ENCODE measurements around the gene TTC39B. TPM values are rescaled to one million over a fixed set of nuclear protein-coding genes. Genes with fewer than 3 reads are reported as not detected.
A peak's percentile ranks its signal among the peaks of the same experiment; 100 is the strongest.

The TTC39B gene
- total RNA-seq, 1 donor from 2014 or later = 4.1 TPM

- no peak for TF ChIP-seq EZH2 (IDR thresholded peaks at IDR 0.05)
- no peak for TF ChIP-seq EZH2phosphoT487 (IDR thresholded peaks at IDR 0.05)
- no peak for TF ChIP-seq CTCF (IDR thresholded peaks at IDR 0.05)
- Histone ChIP-seq H3K4me1 (peaks cover 22% of the 10 kb centered on the region), H3K9ac (no peak overlapping the region), H4K20me1 (ENCODE audit: low read depth) (no peaks in the 10 kb centered on the region), H3K27me3 (no peaks in the 10 kb centered on the region), H2AFZ (replicated peaks) (no peak overlapping the region), H3K9me3 (ENCODE audit: low read depth) (no peaks in the 10 kb centered on the region), H3K4me3 (peak overlapping the region; percentile 4), H3K79me2 (ENCODE audit: low read depth) (no peaks in the 10 kb centered on the region), H3K36me3 (no peaks in the 10 kb centered on the region), H3K4me2 (peak overlapping the region; percentile 55), H3K27ac (peak overlapping the region; percentile 0), H3F3A (ENCODE audit: low read depth) (peaks cover 22% of the 10 kb centered on the region)
- Mint-ChIP-seq H3K9me3 (no peaks in the 10 kb centered on the region), H3K4me3 (no peak overlapping the region), H3K27ac (no peak overlapping the region), H3K4me1 (peaks cover 13% of the 10 kb centered on the region), H3K36me3 (no peaks in the 10 kb centered on the region), H3K27me3 (ENCODE audit: insufficient read depth, low read depth) (no peaks in the 10 kb centered on the region)
- peak; percentile 35 for DNase-seq (ENCODE audit: low spot score)
Observed at GRCh38 chr9:15249981-15250380, 57.0 kb downstream of the TTC39B start.

GRCh38 chr9:15249042-15249818, 57.8 kb downstream of the TTC39B start:
- H3K4me3 ChIP-seq = peak overlapping the region; percentile 4

GRCh38 chr9:15248621-15249020, 58.4 kb downstream of the TTC39B start:
- no peaks in the 10 kb centered on the region for H3K36me3 Mint-ChIP-seq
- H3K4me1 Mint-ChIP-seq = peaks cover 13% of the 10 kb centered on the region
- Histone ChIP-seq H3K4me1 (peaks cover 22% of the 10 kb centered on the region), H3F3A (ENCODE audit: low read depth) (peaks cover 22% of the 10 kb centered on the region), H3K36me3 (no peaks in the 10 kb centered on the region), H4K20me1 (ENCODE audit: low read depth) (no peaks in the 10 kb centered on the region), H3K4me3 (no peak overlapping the region), H3K9ac (no peak overlapping the region), H3K9me3 (ENCODE audit: low read depth) (no peaks in the 10 kb centered on the region), H3K4me2 (peak overlapping the region; percentile 55), H3K79me2 (ENCODE audit: low read depth) (no peaks in the 10 kb centered on the region), H3K27me3 (no peaks in the 10 kb centered on the region), H2AFZ (replicated peaks) (no peak overlapping the region), H3K27ac (no peak overlapping the region)
- no peak for DNase-seq (ENCODE audit: low spot score)
- peaks cover 3% of the 10 kb centered on the region for H3K27me3 Mint-ChIP-seq (ENCODE audit: insufficient read depth, low read depth)
- no peak overlapping the region for H3K27ac Mint-ChIP-seq
- H3K9me3 Mint-ChIP-seq = no peaks in the 10 kb centered on the region
- no peak overlapping the region for H3K4me3 Mint-ChIP-seq
- TF ChIP-seq EZH2phosphoT487 (IDR thresholded peaks at IDR 0.05) (no peak), CTCF (IDR thresholded peaks at IDR 0.05) (no peak), EZH2 (IDR thresholded peaks at IDR 0.05) (no peak)

More at GRCh38 chr9:15249042-15249818, 57.8 kb downstream of the TTC39B start:
- Histone ChIP-seq H3K9me3 (ENCODE audit: low read depth) (no peaks in the 10 kb centered on the region), H2AFZ (replicated peaks) (no peak overlapping the region), H4K20me1 (ENCODE audit: low read depth) (no peaks in the 10 kb centered on the region), H3F3A (ENCODE audit: low read depth) (peaks cover 22% of the 10 kb centered on the region), H3K4me1 (peaks cover 22% of the 10 kb centered on the region), H3K79me2 (ENCODE audit: low read depth) (no peaks in the 10 kb centered on the region), H3K4me2 (peak overlapping the region; percentile 55), H3K27me3 (no peaks in the 10 kb centered on the region), H3K9ac (no peak overlapping the region), H3K36me3 (no peaks in the 10 kb centered on the region), H3K27ac (peak overlapping the region; percentile 0)
- TF ChIP-seq EZH2phosphoT487 (IDR thresholded peaks at IDR 0.05) (peak; percentile 44), EZH2 (IDR thresholded peaks at IDR 0.05) (no peak), CTCF (IDR thresholded peaks at IDR 0.05) (no peak)
- Mint-ChIP-seq H3K36me3 (no peaks in the 10 kb centered on the region), H3K27ac (no peak overlapping the region), H3K9me3 (no peaks in the 10 kb centered on the region), H3K4me1 (peaks cover 13% of the 10 kb centered on the region), H3K27me3 (ENCODE audit: insufficient read depth, low read depth) (peaks cover under 1% of the 10 kb centered on the region), H3K4me3 (no peak overlapping the region)
- DNase-seq (ENCODE audit: low spot score) = peak; percentile 59

Measured in neural progenitor cell (in vitro differentiated cells).